Dedifferentiated amniotic fluid mesenchymal stem cell (primary cell): Measurements from ENCODE around the gene DHH.
"Not testable (repeated sequence)": the region's sequence is repeated elsewhere in the genome, so short reads cannot be mapped to it uniquely, and the experiment has no call there.

Experiments used
- DNase-seq: peaks from one replicate; pipeline ENCODE4 v3.0.0-alpha.2; 2016; ENCODE audit errors: extremely low spot score

The DHH gene

DNA sequence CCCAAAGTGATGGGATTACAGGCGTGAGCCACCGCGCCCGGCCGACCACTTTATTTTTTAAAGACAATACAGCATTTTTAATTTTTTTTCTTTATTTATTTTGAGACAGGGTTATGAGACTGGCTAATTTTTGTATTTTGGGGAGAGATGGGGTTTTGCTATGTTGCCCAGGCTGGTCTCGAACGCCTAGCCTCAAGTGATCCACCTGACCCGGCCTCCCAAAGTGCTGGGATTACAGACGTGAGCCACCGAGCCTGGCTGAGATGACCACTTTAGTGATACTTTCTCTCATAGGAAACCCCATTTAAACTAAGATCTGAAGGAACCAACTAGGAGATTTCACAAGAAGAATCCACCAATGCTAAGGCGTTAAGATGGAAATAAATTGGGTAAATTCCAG, 23.6 kb downstream of the DHH start:
- no peak for DNase-seq

DNA sequence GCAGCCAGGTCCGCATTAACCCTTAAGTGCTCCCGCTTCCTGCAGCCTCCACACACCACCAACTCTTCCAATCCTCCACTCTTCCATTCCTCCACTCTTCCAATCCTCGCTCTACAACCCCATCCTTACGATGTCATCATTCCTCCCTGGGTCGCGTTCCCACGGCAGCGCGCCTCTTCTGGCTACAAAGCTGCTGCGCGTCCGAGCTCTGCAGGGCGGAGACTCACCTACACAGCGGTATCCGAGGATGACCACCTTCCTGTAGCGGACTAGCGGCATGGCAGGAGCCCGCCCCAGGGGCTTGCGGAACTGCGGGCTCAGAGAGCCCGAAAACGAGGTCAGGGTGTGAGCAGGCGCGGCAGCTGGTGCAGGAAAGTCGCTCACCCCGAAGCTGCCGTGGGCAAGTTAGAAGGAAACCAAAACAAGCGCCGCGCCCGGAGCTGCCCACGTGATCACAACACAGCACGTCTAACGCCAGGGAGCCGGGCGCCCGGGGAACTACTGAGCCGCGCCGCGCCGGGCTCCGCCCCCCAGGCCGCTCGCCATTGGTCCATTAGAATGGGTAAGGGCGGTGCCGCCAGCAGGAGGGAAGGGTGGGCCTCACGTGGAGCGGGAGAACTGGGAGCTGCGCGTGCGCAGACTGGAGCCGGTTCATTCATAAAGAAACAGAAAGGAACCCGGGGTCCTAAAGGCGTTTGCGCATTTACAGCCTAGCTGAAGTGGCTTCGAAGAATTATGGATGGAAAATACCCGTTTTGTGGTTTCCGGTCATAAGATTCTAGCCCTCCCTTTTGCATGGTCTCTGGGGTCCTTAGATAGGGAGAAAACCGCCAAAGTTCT, 24.9 kb downstream of the DHH start, which contains the start of gene RHEBL1:
TSS of gene RHEBL1 (minus strand) at position 473 of the 840 bp plus-strand sequence. CDS start at position 279, 194 bp downstream.
- DNase-seq = peak; percentile 96

DNA sequence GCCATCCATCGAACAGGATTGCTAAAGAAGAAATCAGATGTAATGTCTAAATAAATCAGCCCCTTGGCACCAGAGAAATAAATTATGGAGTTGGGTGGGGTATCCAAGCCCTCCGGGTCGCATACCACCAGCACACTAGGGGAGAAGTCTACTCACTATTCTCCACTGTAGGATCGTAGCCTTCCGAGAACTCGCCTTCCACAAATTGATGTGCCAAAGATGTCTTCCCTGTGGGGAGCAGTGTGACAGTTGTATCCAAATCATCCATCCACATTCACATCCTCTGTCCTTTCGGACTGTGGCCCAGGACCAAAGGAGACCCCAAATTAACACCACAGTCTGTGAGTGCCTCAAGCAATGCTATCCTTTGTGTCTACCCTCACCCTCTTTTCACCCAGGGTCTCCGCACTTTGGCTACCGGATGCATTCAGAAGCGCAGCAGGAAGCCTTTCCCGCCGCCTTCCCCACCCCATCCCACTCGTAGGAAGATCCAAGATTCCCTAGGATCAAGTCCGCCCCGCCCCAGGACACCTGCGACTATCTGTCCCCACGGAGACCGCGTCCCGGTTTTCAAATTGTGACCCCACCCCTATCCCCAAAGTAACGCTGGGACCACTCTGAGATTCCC, 25.6 kb downstream of the DHH start:
- no peak for DNase-seq

DNA sequence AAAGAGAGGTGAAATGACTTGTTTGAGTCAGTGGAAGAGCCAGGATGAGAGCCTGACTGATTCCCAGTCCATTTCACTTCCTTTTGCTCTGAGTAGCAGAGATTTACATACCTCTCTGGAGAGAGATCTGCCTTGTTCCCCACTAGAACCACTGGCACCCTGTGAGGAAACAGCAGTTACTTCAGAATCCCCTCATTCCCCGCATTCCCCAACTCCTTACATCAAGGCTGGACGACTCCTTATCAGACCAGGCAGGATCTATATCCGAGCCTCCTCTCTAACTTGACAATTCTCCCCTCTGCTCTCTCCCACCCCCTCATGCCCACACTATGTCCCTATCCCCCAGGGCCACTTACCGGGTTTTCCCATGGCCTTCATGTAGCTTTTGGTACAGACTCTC, 28.5 kb downstream of the DHH start:
- DNase-seq = no peak

DNA sequence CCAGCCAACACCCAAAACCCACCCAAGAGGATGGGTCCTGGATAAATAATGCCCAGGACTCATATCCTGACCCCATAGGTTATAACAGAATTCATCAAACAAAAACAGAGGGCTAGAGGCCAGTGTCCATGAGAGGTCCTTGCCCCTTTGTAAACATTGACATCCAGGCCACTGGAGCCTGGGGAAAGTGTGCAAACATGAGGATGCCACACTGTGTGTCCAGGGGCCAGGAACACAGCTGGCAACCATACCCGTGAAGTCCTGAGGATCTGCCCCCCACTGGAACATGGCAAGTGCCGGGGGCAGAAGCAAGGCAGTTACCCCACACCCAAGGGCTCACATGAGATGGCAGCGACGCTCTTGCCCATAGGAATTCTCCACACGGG, 29.8 kb downstream of the DHH start:
- DNase-seq = no peak

DNA sequence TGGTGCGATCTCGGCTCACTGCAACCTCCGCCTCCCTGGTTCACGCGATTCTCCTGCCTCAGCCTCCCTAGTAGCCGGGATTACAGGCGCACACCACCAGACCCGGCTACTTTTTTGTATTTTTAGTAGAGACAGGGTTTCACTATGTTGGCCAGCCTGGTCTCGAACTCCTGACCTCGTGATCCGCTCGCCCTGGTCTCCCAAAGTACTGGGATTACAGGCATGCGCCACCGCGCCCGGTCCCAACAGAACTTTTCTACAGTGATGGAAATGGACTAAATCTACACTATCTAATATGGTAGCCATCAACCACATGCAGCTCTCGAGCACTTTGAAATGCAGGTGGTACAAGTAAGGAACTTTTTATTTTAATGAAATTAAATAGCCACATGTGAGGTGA, 32.7 kb downstream of the DHH start:
- DNase-seq = not testable (repeated sequence)

DNA sequence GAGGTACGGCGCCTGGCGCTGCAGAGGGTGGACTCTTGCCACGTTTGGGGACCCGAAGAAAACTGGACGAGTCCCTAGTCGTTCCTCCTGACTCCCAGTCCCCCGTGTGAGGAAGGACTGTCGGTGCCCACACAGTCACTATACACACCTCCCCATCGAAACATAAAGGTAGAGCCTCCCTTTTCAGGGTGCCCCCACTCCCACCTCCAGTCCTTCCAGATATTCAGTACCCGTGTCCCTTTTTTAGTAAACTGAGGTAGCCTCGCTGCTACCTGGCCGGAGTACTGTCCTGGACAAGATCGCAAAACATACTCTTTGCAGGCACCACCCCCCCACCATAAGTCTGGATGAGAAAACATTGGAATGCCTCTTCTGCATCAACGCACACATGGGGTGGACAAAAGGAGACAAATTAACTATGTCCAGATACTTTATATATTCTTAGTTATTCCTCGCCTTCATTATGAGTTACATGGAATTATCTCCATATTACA, 33.4 kb downstream of the DHH start:
- DNase-seq = no peak

DNA sequence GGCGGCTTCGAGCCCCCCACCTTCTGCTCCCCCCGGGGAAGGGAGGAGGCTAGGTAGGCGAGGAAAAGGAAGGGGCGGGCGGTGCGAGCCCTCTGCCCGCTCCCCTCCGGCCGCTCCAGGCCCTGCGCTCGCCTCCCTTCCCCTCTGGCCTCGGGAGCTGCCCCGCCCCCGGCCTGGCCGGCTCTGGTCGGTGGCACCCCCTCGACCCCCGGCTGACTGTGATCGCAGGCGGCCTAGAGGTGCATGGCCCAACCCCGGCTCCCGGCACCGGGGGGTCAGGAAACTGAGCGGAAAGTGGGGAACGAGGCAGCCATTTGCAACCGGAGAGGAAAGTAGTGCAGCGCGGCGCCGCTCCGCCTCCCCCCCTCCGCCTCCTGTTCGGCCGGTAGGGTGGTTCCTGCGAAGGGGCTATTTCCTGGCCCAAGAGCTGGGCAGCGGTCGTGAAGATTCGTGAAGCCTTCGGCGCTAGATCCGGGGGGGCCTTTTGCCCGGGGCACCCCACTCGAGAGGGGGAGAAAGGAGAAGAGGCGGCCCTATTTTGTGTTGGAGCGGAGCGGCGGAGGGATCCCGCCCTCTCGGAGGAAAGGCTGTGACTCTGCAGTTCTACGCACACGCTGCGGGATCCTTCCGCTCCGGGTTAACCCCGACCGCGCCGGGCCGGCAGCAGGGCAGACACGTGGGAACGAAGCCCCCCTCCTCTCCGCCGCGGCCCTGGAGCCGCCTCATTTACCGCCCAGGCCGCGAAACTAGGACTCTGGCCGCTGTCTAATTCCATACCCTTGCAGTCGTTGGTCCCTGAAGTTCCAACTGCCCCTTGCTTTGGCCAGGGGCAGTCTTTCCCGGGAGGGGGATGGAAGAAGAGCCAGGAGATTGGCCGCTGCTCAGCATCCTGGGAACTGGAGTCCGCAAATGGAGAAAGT, 34.1 kb downstream of the DHH start, which contains the start of gene KMT2D:
TSS of gene KMT2D (minus strand) at position 558 of the 920 bp plus-strand sequence. CDS start 5,470 bp downstream, outside the sequence.
- DNase-seq = peak; percentile 92

DNA sequence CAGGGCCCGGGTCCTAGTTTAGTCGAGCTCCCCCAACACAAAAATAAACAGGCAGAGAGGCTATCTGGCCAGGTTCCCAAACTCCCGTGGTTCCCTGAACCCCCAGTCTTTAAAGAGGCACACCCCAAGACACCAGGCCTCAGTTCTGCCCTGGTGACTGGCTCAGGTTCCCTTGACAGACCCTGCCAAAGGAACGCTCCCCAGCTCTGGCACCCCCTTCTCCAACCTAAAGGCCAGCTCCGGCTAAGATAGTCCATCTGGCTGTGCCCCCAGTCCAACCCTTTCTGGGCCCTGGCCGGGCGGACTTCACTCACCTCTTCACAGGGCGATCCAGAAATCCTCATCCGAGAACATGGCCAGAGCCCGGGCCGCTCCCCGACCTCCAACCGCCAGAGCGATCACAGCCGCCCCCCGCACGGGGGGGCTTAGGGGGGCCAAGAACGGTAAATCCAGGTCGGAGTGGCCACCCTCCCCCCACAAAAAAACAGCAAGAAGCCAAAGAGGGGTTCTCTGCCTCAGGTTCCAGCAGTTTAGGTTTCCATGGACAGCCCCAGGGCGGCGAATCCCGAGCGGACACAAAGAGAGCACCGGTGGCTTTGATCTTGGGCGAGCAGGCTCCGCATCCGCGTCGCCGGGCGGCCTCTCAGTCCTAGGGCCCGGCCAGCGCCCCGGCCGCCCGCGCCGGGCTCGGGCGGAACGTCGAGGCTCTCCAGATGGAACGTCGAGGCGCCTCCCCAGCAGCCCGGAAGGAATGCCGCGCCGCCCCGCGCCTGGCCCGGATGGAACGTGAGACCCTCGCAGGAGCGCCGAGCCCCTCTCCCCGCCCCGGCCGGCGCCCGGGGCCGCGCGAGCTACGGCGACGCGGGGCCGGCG, 35.1 kb downstream of the DHH start:
- no peak for DNase-seq

DNA sequence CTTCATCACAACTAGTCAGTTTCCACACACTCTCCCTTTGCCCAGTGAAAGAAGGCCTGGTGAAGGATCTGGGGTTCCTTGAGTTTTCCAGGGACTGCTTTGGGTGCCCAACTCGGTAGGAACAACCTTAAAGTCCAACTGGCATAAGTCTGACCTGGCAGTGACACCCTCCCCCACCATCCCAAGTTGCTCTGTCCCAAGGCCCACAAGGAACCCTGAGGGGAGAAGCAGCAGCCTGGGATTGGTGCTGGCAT, 35.6 kb downstream of the DHH start:
- no peak for DNase-seq

DNA sequence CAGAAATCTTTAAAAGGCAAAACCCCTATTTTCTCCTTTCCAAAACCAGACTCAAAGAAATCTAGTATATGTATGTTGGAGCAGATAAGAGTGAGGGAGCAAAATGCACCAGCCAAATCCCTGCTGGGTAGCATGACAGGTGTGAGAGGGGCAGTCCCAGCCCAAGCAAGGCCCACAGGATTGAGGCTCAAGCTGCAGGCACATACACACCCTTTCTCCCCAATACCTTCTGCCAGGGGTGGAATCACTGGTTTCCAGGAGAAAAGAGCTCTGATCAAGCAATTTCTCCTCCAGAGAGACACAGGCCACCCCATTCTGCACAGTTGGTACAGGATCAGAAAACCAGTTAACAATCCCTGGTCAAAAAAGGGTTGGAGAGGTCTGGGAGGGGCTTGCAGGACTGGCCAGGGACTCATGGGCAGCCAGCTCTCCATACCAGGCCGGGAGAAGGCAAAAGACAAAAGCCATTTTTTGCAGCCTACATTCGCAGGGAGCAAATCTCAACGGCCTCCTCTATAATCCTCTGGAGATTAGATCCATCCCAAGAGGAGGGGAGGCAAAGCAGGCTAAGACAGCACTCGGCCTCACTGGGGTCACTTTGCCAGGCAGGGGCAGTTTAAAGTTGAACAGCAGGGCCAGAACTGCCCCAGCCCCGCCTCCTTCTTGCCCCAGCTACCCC, 36.1 kb downstream of the DHH start:
- no peak for DNase-seq

DNA sequence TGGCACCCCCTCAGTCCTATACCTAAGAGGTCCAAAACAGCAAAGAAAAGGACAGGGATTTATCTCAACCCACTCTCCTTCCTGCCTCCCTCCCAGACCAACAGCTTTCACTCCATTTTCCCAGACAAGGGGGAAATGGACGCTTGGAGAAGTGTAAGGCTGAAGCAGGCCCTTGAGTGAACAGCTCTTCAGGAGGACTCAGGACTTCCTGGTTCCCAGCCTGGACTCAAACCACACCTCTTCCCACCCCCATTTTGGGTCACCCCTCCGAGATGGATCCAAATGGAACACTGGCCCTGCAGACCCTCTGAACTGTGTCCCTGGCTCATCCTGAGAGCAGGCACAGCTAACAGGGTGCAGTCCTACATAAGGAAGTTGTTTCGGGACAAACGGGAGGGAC, 36.7 kb downstream of the DHH start:
- no peak for DNase-seq

DNA sequence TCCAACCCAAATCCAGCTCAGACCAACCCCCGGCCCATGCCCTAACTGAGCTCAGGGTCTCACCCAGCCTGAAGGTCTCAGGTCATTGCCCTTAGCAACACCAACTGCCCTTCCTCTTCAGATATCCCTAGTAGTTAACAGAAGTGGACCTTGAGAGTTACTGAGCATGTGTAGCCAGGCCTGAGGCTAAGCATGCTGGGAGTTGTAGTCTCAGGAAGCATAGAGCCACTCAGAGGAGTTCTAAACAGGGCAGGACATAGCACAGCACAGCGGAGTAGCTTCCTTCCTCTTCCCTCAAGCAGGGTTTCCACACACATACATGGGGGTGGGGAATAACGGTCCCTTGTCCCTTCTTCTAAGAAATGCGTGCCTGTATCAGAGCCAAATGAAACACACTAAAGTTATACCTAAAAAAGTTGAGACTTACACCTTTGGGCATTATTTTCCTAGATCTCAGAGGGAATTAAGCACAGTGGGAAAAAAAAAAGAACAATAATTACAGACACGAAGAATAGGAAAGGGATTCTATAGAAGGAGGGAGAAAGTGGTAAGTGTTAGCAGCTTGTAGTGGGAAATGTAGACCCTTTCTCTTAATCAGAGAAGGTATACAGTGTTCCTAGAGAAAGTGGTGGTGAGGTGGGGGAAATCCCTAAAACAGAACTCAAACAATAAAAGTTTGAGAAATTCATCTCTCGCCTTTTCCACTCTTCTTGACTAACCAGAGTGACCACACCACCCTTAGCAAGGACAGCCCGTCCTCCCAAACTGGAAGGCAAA, 38.4 kb downstream of the DHH start:
- peak; percentile 48 for DNase-seq

DNA sequence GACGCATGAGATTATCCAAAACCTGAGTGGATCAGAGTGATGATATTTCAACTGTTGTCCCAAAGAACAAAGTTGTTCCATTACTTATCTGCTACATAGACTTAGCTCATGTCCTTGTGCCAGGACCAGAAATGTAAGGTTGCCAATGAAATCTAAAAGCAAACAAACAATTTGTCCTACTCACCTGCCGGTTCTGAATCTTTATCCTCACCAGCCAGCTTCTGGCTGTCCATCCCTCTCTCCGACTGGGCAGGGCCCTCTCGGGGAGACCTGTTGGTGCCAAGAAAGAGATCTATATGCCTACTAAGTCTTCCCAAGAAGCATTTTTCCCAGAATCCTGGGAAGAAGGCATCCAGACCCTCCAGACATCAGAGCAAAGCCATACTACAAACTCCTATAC, 39.5 kb downstream of the DHH start:
- no peak for DNase-seq

DNA sequence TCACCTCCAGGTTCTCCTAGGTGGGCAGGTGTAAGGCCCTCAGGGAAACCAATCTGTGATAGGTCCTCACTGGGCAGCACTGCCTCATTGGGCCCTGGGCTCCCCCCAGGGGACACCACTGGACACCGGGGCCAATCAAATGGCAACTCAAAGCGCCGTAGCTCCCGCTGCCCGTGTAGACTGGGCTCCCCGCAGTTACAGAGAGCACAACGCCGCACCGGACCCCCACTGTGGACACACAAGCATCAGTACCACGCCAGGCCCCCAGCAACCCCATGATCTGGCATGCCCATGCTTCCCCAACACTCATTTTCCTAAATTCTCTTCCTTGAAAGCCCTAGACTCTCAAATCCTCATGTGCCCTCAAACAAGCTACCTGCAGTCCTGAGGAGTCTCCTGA, 40.1 kb downstream of the DHH start:
- DNase-seq = no peak

DNA sequence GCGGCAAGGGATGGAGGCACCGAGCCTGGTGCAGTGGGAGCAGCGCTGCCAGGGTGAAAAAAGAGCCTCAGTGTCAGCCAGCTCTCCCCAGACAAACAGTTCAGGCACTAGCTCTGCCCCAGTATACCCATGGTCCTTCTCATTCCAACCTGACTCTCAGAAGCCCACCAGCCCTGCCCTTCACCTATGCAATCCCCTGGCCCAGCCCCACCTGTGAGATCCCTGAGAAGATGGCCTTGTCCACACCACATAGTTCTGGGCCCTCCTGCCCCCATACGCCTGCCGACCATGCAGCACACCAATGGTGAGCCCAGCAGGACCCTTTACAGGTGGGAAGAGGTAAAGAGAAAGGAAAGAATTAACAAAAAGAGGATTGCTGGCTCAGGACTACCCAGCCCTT, 40.5 kb downstream of the DHH start:
- no peak for DNase-seq

DNA sequence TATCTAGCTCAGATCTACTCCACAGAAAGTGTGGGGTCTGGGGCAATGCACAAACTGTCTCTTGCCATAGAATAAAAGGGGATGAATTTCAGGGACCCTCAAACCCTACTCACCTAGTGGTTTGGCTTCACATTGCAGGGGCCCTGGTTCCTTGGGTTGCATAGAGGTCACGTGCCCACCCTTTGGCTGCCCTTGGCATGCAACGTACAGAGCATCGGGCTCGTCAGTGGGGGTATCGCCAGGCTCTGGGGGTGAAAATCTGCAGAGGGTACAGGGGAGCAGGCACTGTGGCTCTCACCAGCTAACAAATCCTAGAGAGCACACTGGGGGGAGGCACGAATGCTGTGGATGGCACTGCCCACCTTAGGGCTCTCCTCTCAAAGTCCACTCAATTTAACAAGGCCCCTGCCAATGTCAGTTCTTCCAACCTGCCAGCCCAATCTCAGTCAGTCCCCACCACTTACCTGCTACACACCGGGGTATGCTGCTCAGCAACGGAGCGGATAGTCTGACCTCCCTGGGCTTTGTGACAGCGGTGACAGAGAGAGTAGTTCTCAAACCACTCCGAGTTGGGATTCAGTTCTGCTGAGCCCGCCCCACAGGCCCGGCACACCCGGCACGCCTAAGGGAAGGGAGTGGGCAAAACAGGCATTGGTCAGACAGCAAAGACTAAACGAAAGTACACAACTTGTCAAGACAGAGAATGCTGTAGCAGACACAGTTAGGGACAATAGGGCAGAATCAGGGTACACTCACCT, 42.0 kb downstream of the DHH start:
- DNase-seq = no peak

DNA sequence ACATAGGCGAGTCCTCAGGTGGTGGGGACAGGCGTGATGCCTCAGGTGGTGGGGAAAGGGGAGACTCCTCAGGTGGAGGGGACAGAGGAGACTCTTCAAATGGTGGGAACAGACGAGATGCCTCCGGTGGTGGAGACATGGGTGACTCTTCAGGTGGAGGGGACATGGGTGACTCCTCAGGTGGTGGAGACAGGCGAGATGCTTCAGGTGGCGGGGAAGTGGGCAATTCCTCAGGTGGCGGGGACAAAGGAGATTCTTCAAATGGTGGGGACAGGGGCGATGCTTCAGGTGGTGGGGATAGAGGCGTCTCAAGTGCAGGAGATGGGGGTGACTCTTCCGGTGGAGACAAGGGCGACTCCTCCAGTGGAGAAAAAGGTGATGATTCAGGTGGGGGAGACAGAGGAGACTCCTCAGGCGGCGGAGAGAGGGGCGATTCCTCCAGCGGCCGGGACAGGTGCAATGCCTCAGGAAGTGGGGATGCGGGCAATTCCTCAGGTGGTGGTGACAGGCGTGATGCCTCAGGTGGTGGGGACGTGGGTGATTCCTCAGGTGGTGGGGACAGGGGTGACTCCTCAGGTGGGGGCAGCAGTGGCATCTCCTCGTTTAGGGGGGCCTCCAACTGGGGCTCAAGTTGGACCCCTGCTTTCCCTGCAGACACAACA, 42.7 kb downstream of the DHH start:
- no peak for DNase-seq

DNA sequence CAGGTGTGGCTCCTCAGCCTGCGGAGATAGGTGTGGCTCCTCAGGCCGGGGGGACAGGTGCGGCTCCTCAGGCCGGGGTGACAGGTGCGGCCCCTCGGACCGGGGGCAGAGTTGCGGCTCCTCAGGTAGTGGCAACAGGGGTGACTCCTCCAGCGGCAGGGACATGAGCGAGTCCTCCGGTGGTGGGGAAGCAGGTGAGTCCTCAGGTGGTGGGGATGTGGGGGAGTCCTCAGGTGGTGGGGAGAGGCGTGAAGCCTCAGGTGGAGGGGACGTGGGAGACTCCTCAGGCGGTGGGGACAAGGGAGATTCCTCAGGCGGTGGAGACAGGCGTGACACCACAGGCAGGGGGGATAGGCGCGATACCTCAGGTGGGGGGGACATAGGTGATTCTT, 43.2 kb downstream of the DHH start:
- DNase-seq = no peak
